ENCODE measurements around the gene ZNF678.

GRCh38 chr1:227548119-227548397 lies 15.3 kb upstream of the ZNF678 start:
- TF ChIP-seq POLR2A (IDR thresholded peaks at IDR 0.05; ENCODE audit: low read length) (no peak), GATA1 (IDR thresholded peaks at IDR 0.05; ENCODE audit: low read depth, low read length) (no peak)
